GM23338 (cell line): ENCODE results near the gene CACNA1F. TPM values are rescaled to one million over a fixed set of nuclear protein-coding genes. Genes with fewer than 3 reads are reported as not detected.

Source experiments
- ATAC-seq: fragments of 200-7000 bp; cut with Tn5 transposase; 3 replicates; pipeline ENCODE4 v1.9.1; 2020
- DNase-seq: peaks from one replicate; pipeline ENCODE4 v3.0.0-alpha.2; 2015; ENCODE audit warnings: low spot score
- H2AFZ ChIP-seq: fragments of 200-600 bp; sonication (generic); 2 replicates; pipeline ENCODE4 v1.8.0; 2016; ENCODE audit warnings: antibody characterized with exemption, mild to moderate bottlenecking, moderate library complexity
- H3F3A ChIP-seq: fragments of 200-600 bp; sonication (generic); replicated peaks from 2 replicates; pipeline ENCODE4 v1.8.0; 2017; ENCODE audit warnings: antibody characterized with exemption, mixed run types, low read depth
- H3K27ac ChIP-seq: fragments of 200-600 bp; sonication (generic); 2 replicates; pipeline ENCODE4 v1.6.1; 2016; ENCODE audit warnings: low read depth
- H3K27me3 ChIP-seq: fragments of 200-600 bp; sonication (generic); 2 replicates; pipeline ENCODE4 v1.8.0; 2016; ENCODE audit warnings: mild to moderate bottlenecking, mixed run types, moderate library complexity; ENCODE audit not compliant: insufficient read depth
- H3K36me3 ChIP-seq: fragments of 200-600 bp; sonication (generic); 2 replicates; pipeline ENCODE4 v1.8.0; 2016; ENCODE audit warnings: mild to moderate bottlenecking; ENCODE audit not compliant: insufficient read depth
- H3K4me1 ChIP-seq: fragments of 200-600 bp; sonication (generic); 2 replicates; pipeline ENCODE4 v1.8.0; 2016; ENCODE audit warnings: mild to moderate bottlenecking, moderate library complexity; ENCODE audit not compliant: insufficient read depth
- H3K4me2 ChIP-seq: fragments of 200-600 bp; sonication (generic); 2 replicates; pipeline ENCODE4 v1.7.1; 2017; ENCODE audit warnings: mixed run types
- H3K4me3 ChIP-seq: fragments of 200-600 bp; sonication (generic); 2 replicates; pipeline ENCODE4 v1.6.1; 2016; ENCODE audit warnings: mixed run types
- H3K79me2 ChIP-seq: fragments of 200-600 bp; sonication (generic); replicated peaks from 2 replicates; pipeline ENCODE4 v1.8.0; 2017; ENCODE audit warnings: mild to moderate bottlenecking; ENCODE audit not compliant: insufficient read depth
- H3K9me2 ChIP-seq: fragments of 200-600 bp; sonication (generic); 2 replicates; pipeline ENCODE4 v1.8.0; 2017; ENCODE audit not compliant: insufficient read depth
- H4K20me1 ChIP-seq: fragments of 200-600 bp; sonication (generic); replicated peaks from 2 replicates; pipeline ENCODE4 v1.8.0; 2017; ENCODE audit warnings: mild to moderate bottlenecking; ENCODE audit not compliant: insufficient read depth
- H3K27ac Mint-ChIP-seq: 2 replicates; pipeline ENCODE4 v1.8.0; 2020; ENCODE audit warnings: inconsistent platforms, mild to moderate bottlenecking, moderate library complexity, mixed read lengths
- H3K27me3 Mint-ChIP-seq: 3 replicates; pipeline ENCODE4 v1.8.0; 2022; ENCODE audit warnings: low read depth, mild to moderate bottlenecking, moderate library complexity, mixed read lengths, inconsistent platforms; ENCODE audit not compliant: insufficient read depth, poor library complexity
- H3K36me3 Mint-ChIP-seq: 3 replicates; pipeline ENCODE4 v1.8.0; 2021; ENCODE audit warnings: low read depth, mild to moderate bottlenecking, inconsistent platforms, moderate library complexity, mixed read lengths
- H3K4me1 Mint-ChIP-seq: 3 replicates; pipeline ENCODE4 v1.8.0; 2020; ENCODE audit warnings: mild to moderate bottlenecking, inconsistent platforms, mixed read lengths
- H3K4me3 Mint-ChIP-seq: 3 replicates; pipeline ENCODE4 v1.8.0; 2021; ENCODE audit warnings: moderate library complexity, mild to moderate bottlenecking, inconsistent platforms, mixed read lengths
- H3K9me3 Mint-ChIP-seq: 3 replicates; pipeline ENCODE4 v1.8.0; 2020; ENCODE audit warnings: moderate library complexity, mild to moderate bottlenecking, inconsistent platforms, mixed read lengths
- CREB1 ChIP-seq: fragments of 250-450 bp; sonication (Bioruptor Pico); IDR thresholded peaks from 2 replicates; pipeline ENCODE4 v1.5.0; 2020; ENCODE audit warnings: low read depth, mild to moderate bottlenecking, moderate library complexity
- CTCF ChIP-seq, 2 experiments: fragments of 200-600 bp in 1 of 2; sonication (generic) in 1 of 2; conservative IDR thresholded peaks; 2 replicates each; pipeline versions ENCODE4 v1.5.1 to v1.6.1; 2016 to 2017; ENCODE audit warnings: antibody characterized with exemption in 2 of 2, low read depth in 2 of 2, mild to moderate bottlenecking in 2 of 2, moderate library complexity in 1 of 2
- EZH2phosphoT487 ChIP-seq: fragments of 200-600 bp; sonication (generic); IDR thresholded peaks from one replicate; pipeline ENCODE4 v1.8.1; 2018; ENCODE audit warnings: antibody characterized with exemption; ENCODE audit not compliant: unreplicated experiment
- JUNB ChIP-seq: IDR thresholded peaks from one replicate; pipeline ENCODE4 v1.6.1; 2016; ENCODE audit warnings: antibody characterized with exemption; ENCODE audit not compliant: unreplicated experiment
- NANOG ChIP-seq: IDR thresholded peaks from 2 replicates; pipeline ENCODE4 v1.6.1; 2016; ENCODE audit warnings: antibody characterized with exemption, borderline replicate concordance
- POLR2AphosphoS5 ChIP-seq: IDR thresholded peaks from 2 replicates; pipeline ENCODE4 v1.6.1; 2016; ENCODE audit warnings: antibody characterized with exemption, low read depth
- STAT1 ChIP-seq: IDR thresholded peaks from one replicate; pipeline ENCODE4 v1.6.1; 2016; ENCODE audit warnings: antibody characterized with exemption; ENCODE audit not compliant: unreplicated experiment
- ZNF331 ChIP-seq: fragments of 250-450 bp; sonication (Bioruptor Pico); IDR thresholded peaks from 2 replicates; pipeline ENCODE4 v1.5.0; 2020; ENCODE audit warnings: low read depth, mild to moderate bottlenecking, moderate library complexity
- ZNF462 ChIP-seq: fragments of 250-450 bp; sonication (Bioruptor Pico); IDR thresholded peaks from 2 replicates; pipeline ENCODE4 v1.5.0; 2020; ENCODE audit warnings: mild to moderate bottlenecking, moderate library complexity
- polyA plus RNA-seq: library from polyadenylated mRNA; unstranded; fragments of >200 nt; fragmentation: Nextera tagmentation; extraction: Ambion mirVana; gene quantifications from 2 replicates; pipeline ENCODE4 v1.2.1, GENCODE V29; 2016
- total RNA-seq: library from RNA; depleted of rRNA; stranded (reverse); fragments of >200 nt; shearing (Covaris generic); gene quantifications from 2 replicates; pipeline ENCODE4 v1.2.3, GENCODE V29; 2014
- TF ChIP-seq, protein P1 (sequence below): IDR thresholded peaks from one replicate; pipeline ENCODE4 v1.6.1; 2018; ENCODE audit warnings: antibody characterized with exemption; ENCODE audit not compliant: unreplicated experiment

CACNA1F gene
- total and polyA plus RNA-seq, 2 experiments from 2014 or later: 0.44 to 0.90 TPM

DNA sequence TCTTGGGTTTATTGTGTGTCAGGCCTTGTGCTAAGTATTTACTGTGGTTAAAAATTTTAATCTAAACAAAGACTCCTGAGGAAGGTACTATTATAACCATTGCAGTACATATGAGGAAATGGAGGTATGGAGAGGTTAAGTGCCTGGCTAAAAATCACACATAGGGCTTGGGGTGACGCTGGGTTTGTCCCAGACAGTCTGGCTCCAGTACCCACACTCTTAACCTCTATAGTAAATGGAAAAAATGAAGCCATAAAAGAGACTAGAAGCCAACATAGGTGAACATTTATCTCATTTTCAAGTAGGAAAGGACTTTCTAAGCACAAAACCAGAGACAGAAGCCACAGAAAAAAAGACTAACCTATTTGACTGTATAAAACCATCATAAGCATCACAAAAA, 29.5 kb upstream of the CACNA1F start (continued):
- TF ChIP-seq ZNF462: no peak
- TF ChIP-seq NANOG: no peak
- TF ChIP-seq CTCF (conservative IDR thresholded peaks at IDR 0.05; ENCODE audit: low read depth in 2 of 2): no peak
- TF ChIP-seq CREB1 (CRISPR knock-in tag): no peak
- no peak for TF ChIP-seq EZH2phosphoT487

DNA sequence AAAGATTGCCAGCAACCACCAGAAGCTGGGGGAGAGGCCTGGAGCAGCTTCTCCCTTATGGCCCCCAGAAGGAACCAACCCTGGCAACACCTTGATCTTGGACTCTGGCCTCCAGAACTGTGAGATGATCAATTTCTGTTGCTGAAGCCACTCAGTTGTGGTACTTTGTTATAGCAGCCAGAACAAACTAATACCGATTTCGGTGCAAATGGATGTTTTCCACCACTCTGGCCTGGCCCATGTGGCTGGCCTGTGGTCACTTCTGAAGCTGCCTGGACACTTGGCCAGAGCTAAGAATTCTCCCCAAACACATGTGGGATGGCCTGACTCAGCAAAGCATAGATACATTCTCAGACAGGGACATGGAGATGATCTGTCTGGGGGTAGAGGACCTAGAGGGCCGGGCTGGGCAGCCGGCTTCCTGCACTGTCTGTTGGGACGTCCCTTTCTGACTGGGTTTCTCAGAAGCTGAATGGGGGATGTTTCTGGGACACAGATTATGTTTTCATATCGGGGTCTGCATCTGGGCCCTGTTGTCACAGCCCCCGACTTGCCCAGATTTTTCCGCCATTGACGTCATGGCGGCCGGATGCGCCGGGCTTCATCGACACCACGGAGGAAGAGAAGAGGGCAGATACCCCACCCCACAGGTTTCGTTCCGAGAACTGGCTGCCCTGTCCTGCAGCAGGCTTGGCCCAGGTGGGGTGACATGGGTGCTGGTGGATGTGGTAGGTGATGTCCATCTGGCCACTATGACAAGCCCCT, 27.3 kb upstream of the CACNA1F start:
- Histone ChIP-seq H4K20me1 (no peaks in the 10 kb centered on the region), H3K27ac (no peak overlapping the region), H3K36me3 (no peaks in the 10 kb centered on the region), H3F3A (no peaks in the 10 kb centered on the region), H3K4me1 (no peaks in the 10 kb centered on the region), H3K27me3 (no peaks in the 10 kb centered on the region), H3K4me2 (no peak overlapping the region), H3K79me2 (no peaks in the 10 kb centered on the region), H2AFZ (no peak overlapping the region), H3K9me2 (no peaks in the 10 kb centered on the region), H3K4me3 (no peak overlapping the region)
- H3K9me3 Mint-ChIP-seq: no peaks in the 10 kb centered on the region
- no peak overlapping the region for H3K4me3 Mint-ChIP-seq
- H3K27me3 Mint-ChIP-seq: peaks cover 3% of the 10 kb centered on the region
- H3K27ac Mint-ChIP-seq: no peak overlapping the region
- H3K36me3 Mint-ChIP-seq: no peaks in the 10 kb centered on the region; the same call in 2 of the 3 replicates
- DNase-seq: no peak
- ATAC-seq: no peak
- peaks cover 4% of the 10 kb centered on the region; the same call in 1 of the 3 replicates for H3K4me1 Mint-ChIP-seq
- TF ChIP-seq POLR2AphosphoS5 (no peak), STAT1 (no peak), CREB1 (CRISPR knock-in tag) (no peak), JUNB (no peak), NANOG (no peak), ZNF331 (CRISPR knock-in tag) (no peak)
- TF ChIP-seq, protein P1, sequence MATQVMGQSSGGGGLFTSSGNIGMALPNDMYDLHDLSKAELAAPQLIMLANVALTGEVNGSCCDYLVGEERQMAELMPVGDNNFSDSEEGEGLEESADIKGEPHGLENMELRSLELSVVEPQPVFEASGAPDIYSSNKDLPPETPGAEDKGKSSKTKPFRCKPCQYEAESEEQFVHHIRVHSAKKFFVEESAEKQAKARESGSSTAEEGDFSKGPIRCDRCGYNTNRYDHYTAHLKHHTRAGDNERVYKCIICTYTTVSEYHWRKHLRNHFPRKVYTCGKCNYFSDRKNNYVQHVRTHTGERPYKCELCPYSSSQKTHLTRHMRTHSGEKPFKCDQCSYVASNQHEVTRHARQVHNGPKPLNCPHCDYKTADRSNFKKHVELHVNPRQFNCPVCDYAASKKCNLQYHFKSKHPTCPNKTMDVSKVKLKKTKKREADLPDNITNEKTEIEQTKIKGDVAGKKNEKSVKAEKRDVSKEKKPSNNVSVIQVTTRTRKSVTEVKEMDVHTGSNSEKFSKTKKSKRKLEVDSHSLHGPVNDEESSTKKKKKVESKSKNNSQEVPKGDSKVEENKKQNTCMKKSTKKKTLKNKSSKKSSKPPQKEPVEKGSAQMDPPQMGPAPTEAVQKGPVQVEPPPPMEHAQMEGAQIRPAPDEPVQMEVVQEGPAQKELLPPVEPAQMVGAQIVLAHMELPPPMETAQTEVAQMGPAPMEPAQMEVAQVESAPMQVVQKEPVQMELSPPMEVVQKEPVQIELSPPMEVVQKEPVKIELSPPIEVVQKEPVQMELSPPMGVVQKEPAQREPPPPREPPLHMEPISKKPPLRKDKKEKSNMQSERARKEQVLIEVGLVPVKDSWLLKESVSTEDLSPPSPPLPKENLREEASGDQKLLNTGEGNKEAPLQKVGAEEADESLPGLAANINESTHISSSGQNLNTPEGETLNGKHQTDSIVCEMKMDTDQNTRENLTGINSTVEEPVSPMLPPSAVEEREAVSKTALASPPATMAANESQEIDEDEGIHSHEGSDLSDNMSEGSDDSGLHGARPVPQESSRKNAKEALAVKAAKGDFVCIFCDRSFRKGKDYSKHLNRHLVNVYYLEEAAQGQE: no peak
